RKO (cell line): ENCODE results near the gene CCDC3.
"Not testable (repeated sequence)": the region's sequence is repeated elsewhere in the genome, so short reads cannot be mapped to it uniquely, and the experiment has no call there.

Experiments
- DNase-seq: peaks from one replicate; pipeline ENCODE4 v3.0.0-alpha.2; 2016; ENCODE audit warnings: low spot score

The CCDC3 gene

GRCh38 chr10:13000431-13000830 is 1.1 kb downstream of the CCDC3 start:
- no peak for DNase-seq

GRCh38 chr10:12999849-13000248 is 1.7 kb downstream of the CCDC3 start:
- no peak for DNase-seq

GRCh38 chr10:12995425-12995861 is 6.1 kb downstream of the CCDC3 start:
- no peak for DNase-seq

- no peak for DNase-seq
Measured at GRCh38 chr10:12993595-12993994, 7.9 kb downstream of the CCDC3 start.

GRCh38 chr10:12985347-12985746 is 16.2 kb downstream of the CCDC3 start:
- DNase-seq: no peak

GRCh38 chr10:12984165-12984747 is 17.3 kb downstream of the CCDC3 start:
- peak; percentile 24 for DNase-seq

- DNase-seq: not testable (repeated sequence)
Measured at GRCh38 chr10:12983568-12983967, 17.9 kb downstream of the CCDC3 start.

- peak; percentile 93 for DNase-seq
Measured at GRCh38 chr10:12981570-12981969, 19.9 kb downstream of the CCDC3 start.

GRCh38 chr10:12980713-12981306 is 20.7 kb downstream of the CCDC3 start:
- DNase-seq: no peak

GRCh38 chr10:12980102-12980661 is 21.3 kb downstream of the CCDC3 start:
- no peak for DNase-seq

GRCh38 chr10:12978891-12979290 is 22.6 kb downstream of the CCDC3 start:
- no peak for DNase-seq

GRCh38 chr10:12975906-12976305 is 25.6 kb downstream of the CCDC3 start:
- no peak for DNase-seq

GRCh38 chr10:12975266-12975665 is 26.2 kb downstream of the CCDC3 start:
- no peak for DNase-seq

GRCh38 chr10:12974491-12975199 is 26.9 kb downstream of the CCDC3 start:
- no peak for DNase-seq

GRCh38 chr10:12974078-12974477 is 27.4 kb downstream of the CCDC3 start:
- no peak for DNase-seq

- DNase-seq: no peak
Measured at GRCh38 chr10:12973149-12973718, 28.3 kb downstream of the CCDC3 start.

GRCh38 chr10:12972146-12972545 is 29.4 kb downstream of the CCDC3 start:
- no peak for DNase-seq

- DNase-seq: no peak
Measured at GRCh38 chr10:12971001-12971788, 30.3 kb downstream of the CCDC3 start.

GRCh38 chr10:12969951-12970350 is 31.6 kb downstream of the CCDC3 start:
- DNase-seq: no peak

- DNase-seq: no peak
Measured at GRCh38 chr10:12966067-12966466, 35.4 kb downstream of the CCDC3 start.

- peak; percentile 30 for DNase-seq
Measured at GRCh38 chr10:12965571-12965970, 35.9 kb downstream of the CCDC3 start.

- DNase-seq: no peak
Measured at GRCh38 chr10:12962556-12962955, 39.0 kb downstream of the CCDC3 start.
